PFSK-1 (cell line): ENCODE results near the gene SNX30.

Experiments used
- POLR2AphosphoS5 ChIP-seq: IDR thresholded peaks from 2 replicates; pipeline ENCODE4 v1.6.1; 2012; ENCODE audit warnings: low read depth, mild to moderate bottlenecking, control low read depth, low read length, moderate library complexity
- TF ChIP-seq, protein P1 (sequence below), 2 experiments: IDR thresholded peaks; 2 replicates each; pipeline versions ENCODE4 v1.6.1 to v1.8.0; 2011 to 2012; ENCODE audit warnings: low read depth in 2 of 2, low read length in 2 of 2, control low read depth in 1 of 2, inconsistent platforms in 1 of 2, mild to moderate bottlenecking in 1 of 2, moderate library complexity in 1 of 2; ENCODE audit not compliant: insufficient read depth in 1 of 2

DNA sequence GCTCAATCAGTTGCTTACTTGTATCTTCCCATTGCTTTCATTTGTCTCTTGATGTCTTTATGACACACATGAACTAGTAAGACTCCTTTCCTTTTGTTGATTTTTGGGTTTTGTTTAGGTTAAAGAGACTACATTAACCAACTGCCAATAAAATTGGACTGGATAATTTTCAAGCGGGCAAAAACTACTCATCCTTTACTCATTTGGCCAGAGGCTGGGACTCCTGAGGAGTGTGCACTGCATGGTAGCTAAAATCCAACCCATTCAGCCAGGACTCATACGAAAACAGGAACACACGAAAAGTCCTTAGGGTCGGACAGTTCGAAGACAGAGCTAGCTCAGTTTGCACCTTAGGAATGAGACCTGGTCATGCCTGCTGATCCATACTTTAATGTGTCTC, 134.2 kb downstream of the SNX30 start:
- TF ChIP-seq, protein P1, sequence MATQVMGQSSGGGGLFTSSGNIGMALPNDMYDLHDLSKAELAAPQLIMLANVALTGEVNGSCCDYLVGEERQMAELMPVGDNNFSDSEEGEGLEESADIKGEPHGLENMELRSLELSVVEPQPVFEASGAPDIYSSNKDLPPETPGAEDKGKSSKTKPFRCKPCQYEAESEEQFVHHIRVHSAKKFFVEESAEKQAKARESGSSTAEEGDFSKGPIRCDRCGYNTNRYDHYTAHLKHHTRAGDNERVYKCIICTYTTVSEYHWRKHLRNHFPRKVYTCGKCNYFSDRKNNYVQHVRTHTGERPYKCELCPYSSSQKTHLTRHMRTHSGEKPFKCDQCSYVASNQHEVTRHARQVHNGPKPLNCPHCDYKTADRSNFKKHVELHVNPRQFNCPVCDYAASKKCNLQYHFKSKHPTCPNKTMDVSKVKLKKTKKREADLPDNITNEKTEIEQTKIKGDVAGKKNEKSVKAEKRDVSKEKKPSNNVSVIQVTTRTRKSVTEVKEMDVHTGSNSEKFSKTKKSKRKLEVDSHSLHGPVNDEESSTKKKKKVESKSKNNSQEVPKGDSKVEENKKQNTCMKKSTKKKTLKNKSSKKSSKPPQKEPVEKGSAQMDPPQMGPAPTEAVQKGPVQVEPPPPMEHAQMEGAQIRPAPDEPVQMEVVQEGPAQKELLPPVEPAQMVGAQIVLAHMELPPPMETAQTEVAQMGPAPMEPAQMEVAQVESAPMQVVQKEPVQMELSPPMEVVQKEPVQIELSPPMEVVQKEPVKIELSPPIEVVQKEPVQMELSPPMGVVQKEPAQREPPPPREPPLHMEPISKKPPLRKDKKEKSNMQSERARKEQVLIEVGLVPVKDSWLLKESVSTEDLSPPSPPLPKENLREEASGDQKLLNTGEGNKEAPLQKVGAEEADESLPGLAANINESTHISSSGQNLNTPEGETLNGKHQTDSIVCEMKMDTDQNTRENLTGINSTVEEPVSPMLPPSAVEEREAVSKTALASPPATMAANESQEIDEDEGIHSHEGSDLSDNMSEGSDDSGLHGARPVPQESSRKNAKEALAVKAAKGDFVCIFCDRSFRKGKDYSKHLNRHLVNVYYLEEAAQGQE (IDR thresholded peaks at IDR 0.05; ENCODE audit: insufficient read depth in 1 of 2, low read depth in 2 of 2, low read length in 2 of 2): no peak
- no peak for TF ChIP-seq POLR2AphosphoS5
